Neuronal stem cell (in vitro differentiated cells): Measurements from ENCODE around the gene STMN1.

Experiments
- DNase-seq: peaks from one replicate; pipeline ENCODE4 v3.0.0-alpha.2; 2013; ENCODE audit warnings: low spot score
- H2AFZ ChIP-seq: one replicate; pipeline ENCODE4 v1.6.1; 2013; ENCODE audit warnings: mild to moderate bottlenecking, low read length, inconsistent platforms
- H2AK5ac ChIP-seq: 2 replicates; pipeline ENCODE4 v1.6.1; 2013; ENCODE audit warnings: low read depth, mild to moderate bottlenecking, inconsistent platforms, low read length, moderate library complexity, mixed read lengths
- H2BK120ac ChIP-seq: 2 replicates; pipeline ENCODE4 v1.6.1; 2013; ENCODE audit warnings: low read depth, mild to moderate bottlenecking, inconsistent platforms, low read length, moderate library complexity, mixed read lengths
- H2BK12ac ChIP-seq: one replicate; pipeline ENCODE4 v1.6.1; 2013; ENCODE audit warnings: low read length, inconsistent platforms
- H2BK15ac ChIP-seq: 2 replicates; pipeline ENCODE4 v1.6.1; 2013; ENCODE audit warnings: mild to moderate bottlenecking, low read length, inconsistent platforms, mixed read lengths
- H2BK5ac ChIP-seq: one replicate; pipeline ENCODE4 v1.6.1; 2013; ENCODE audit warnings: inconsistent platforms, mild to moderate bottlenecking, low read length, moderate library complexity
- H3K14ac ChIP-seq: one replicate; pipeline ENCODE4 v1.6.1; 2013; ENCODE audit warnings: low read length, inconsistent platforms
- H3K18ac ChIP-seq: 2 replicates; pipeline ENCODE4 v1.6.1; 2013; ENCODE audit warnings: low read length, inconsistent platforms
- H3K23ac ChIP-seq: 2 replicates; pipeline ENCODE4 v1.6.1; 2013; ENCODE audit warnings: low read depth, mild to moderate bottlenecking, mixed read lengths, low read length, inconsistent platforms; ENCODE audit not compliant: poor library complexity
- H3K27ac ChIP-seq: replicated peaks from 3 replicates; pipeline ENCODE4 v1.5.1; 2013; ENCODE audit warnings: low read length, inconsistent platforms
- H3K27me3 ChIP-seq, 3 experiments: 2 replicates each; pipeline ENCODE4 v1.6.1; 2013; ENCODE audit warnings: low read length in 3 of 3, mild to moderate bottlenecking in 2 of 3, inconsistent platforms in 1 of 3, low read depth in 1 of 3, mixed read lengths in 1 of 3, moderate library complexity in 1 of 3; ENCODE audit not compliant: control insufficient read depth in 3 of 3, insufficient read depth in 3 of 3
- H3K36me3 ChIP-seq, 2 donors: replicated peaks in 1 of 2; 2 replicates each; pipeline ENCODE4 v1.6.1; 2013; ENCODE audit warnings: low read length in 2 of 2; ENCODE audit not compliant: control insufficient read depth in 2 of 2, insufficient read depth in 2 of 2
- H3K4ac ChIP-seq: 2 replicates; pipeline ENCODE4 v1.6.1; 2013; ENCODE audit warnings: inconsistent platforms, mild to moderate bottlenecking, low read length, moderate library complexity
- H3K4me1 ChIP-seq, 2 donors: 1 replicate in 1 of 2; 2 replicates in 1 of 2; pipeline ENCODE4 v1.6.1; 2013; ENCODE audit warnings: low read length in 2 of 2, low read depth in 1 of 2; ENCODE audit not compliant: control insufficient read depth in 2 of 2, insufficient read depth in 1 of 2
- H3K4me2 ChIP-seq: one replicate; pipeline ENCODE4 v1.6.1; 2013; ENCODE audit warnings: mild to moderate bottlenecking, low read length, inconsistent platforms; ENCODE audit not compliant: insufficient read depth, poor library complexity, severe bottlenecking
- H3K4me3 ChIP-seq, 2 donors: 2 replicates each; pipeline ENCODE4 v1.5.1; 2013; ENCODE audit warnings: low read length in 2 of 2, mild to moderate bottlenecking in 2 of 2, inconsistent platforms in 1 of 2, moderate library complexity in 1 of 2
- H3K79me1 ChIP-seq: one replicate; pipeline ENCODE4 v1.6.1; 2013; ENCODE audit warnings: low read depth, mild to moderate bottlenecking, inconsistent platforms, low read length, moderate library complexity
- H3K9ac ChIP-seq: one replicate; pipeline ENCODE4 v1.6.1; 2013; ENCODE audit warnings: mild to moderate bottlenecking, low read depth, low read length, inconsistent platforms; ENCODE audit not compliant: poor library complexity
- H3K9me3 ChIP-seq, 2 donors: replicated peaks in 1 of 2; 2 replicates each; pipeline versions ENCODE3 to v1.6.1; 2013; ENCODE audit warnings: low read length in 2 of 2, mild to moderate bottlenecking in 2 of 2, inconsistent platforms in 1 of 2, low read depth in 1 of 2, mixed read lengths in 1 of 2, moderate library complexity in 1 of 2; ENCODE audit not compliant: control insufficient read depth in 2 of 2, insufficient read depth in 1 of 2
- H4K8ac ChIP-seq: one replicate; pipeline ENCODE4 v1.6.1; 2013; ENCODE audit warnings: low read depth, mild to moderate bottlenecking, inconsistent platforms, low read length, moderate library complexity
- H4K91ac ChIP-seq: one replicate; pipeline ENCODE4 v1.6.1; 2013; ENCODE audit warnings: low read length, low read depth, mild to moderate bottlenecking, inconsistent platforms; ENCODE audit not compliant: poor library complexity
- WGBS, 2 donors: extraction: QIAGEN DNeasy Blood & Tissue Kit; methylation state at CpG; one replicate each; pipeline ENCODE4 v1.1.7; 2013; ENCODE audit warnings: missing lambda C conversion rate in 2 of 2, mixed read lengths in 1 of 2; ENCODE audit not compliant: insufficient read length in 2 of 2, insufficient replicate concordance in 1 of 2; ENCODE audit errors: extremely low coverage in 2 of 2; 5-methylcytosine and 5-hydroxymethylcytosine counted together

Gene STMN1

GRCh38 chr1:25889470-25889869, 16.7 kb downstream of the STMN1 start:
- H3K14ac ChIP-seq = no peak overlapping the region
- no peak overlapping the region for H4K8ac ChIP-seq
- H2BK5ac ChIP-seq = no peak overlapping the region
- H3K27ac ChIP-seq = no peak overlapping the region
- H4K91ac ChIP-seq = no peak overlapping the region
- H3K4ac ChIP-seq = no peak overlapping the region
- H3K27me3 ChIP-seq = no peaks in the 10 kb centered on the region
- H2BK12ac ChIP-seq = no peak overlapping the region
- no peak overlapping the region for H3K4me2 ChIP-seq
- H2AFZ ChIP-seq = no peak overlapping the region
- DNase-seq = no peak
- H2BK120ac ChIP-seq = no peak overlapping the region
- WGBS, 2 donors = no CpG with 5 or more reads among the region's 3 CpGs
- H3K9ac ChIP-seq = no peak overlapping the region
- H3K23ac ChIP-seq = no peak overlapping the region
- no peaks in the 10 kb centered on the region for H3K9me3 ChIP-seq
- no peak overlapping the region for H3K18ac ChIP-seq
- no peak overlapping the region for H2BK15ac ChIP-seq
- H3K4me1 ChIP-seq = peaks cover 10 to 15% of the 10 kb centered on the region in 2 donors
- H3K4me3 ChIP-seq = no peak overlapping the region
- no peak overlapping the region for H2AK5ac ChIP-seq
- H3K79me1 ChIP-seq = peaks cover 5% of the 10 kb centered on the region
- H3K36me3 ChIP-seq = peaks cover 7 to 62% of the 10 kb centered on the region in 2 donors

GRCh38 chr1:25888426-25888987, 17.7 kb downstream of the STMN1 start:
- no peak overlapping the region for H2AK5ac ChIP-seq
- no peak overlapping the region for H3K18ac ChIP-seq
- H4K91ac ChIP-seq = no peak overlapping the region
- H3K4me2 ChIP-seq = no peak overlapping the region
- H4K8ac ChIP-seq = no peak overlapping the region
- peaks cover 4 to 56% of the 10 kb centered on the region in 2 donors for H3K36me3 ChIP-seq
- H3K27me3 ChIP-seq = no peaks in the 10 kb centered on the region
- H3K14ac ChIP-seq = no peak overlapping the region
- H2BK12ac ChIP-seq = no peak overlapping the region
- H2BK120ac ChIP-seq = no peak overlapping the region
- no CpG with 5 or more reads among the region's 7 CpGs for WGBS, 2 donors
- no peak overlapping the region for H3K9ac ChIP-seq
- no peak overlapping the region for H3K23ac ChIP-seq
- no peak for DNase-seq
- no peaks in the 10 kb centered on the region for H3K9me3 ChIP-seq
- peaks cover 10 to 15% of the 10 kb centered on the region in 2 donors for H3K4me1 ChIP-seq
- no peak overlapping the region for H3K27ac ChIP-seq
- H3K4me3 ChIP-seq = no peak overlapping the region
- no peak overlapping the region for H2BK15ac ChIP-seq
- no peak overlapping the region for H2AFZ ChIP-seq
- peaks cover 5% of the 10 kb centered on the region for H3K79me1 ChIP-seq
- H2BK5ac ChIP-seq = no peak overlapping the region
- H3K4ac ChIP-seq = no peak overlapping the region

- H3K36me3 ChIP-seq = peaks cover 4 to 47% of the 10 kb centered on the region in 2 donors
- no peaks in the 10 kb centered on the region for H3K9me3 ChIP-seq
- no CpG with 5 or more reads among the region's 1 CpG for WGBS, 2 donors
- H2AK5ac ChIP-seq = no peak overlapping the region
- no peak overlapping the region for H3K4me3 ChIP-seq
- H3K4me2 ChIP-seq = no peak overlapping the region
- no peak overlapping the region for H2BK120ac ChIP-seq
- peaks cover 3% of the 10 kb centered on the region for H3K79me1 ChIP-seq
- H3K27me3 ChIP-seq = no peaks in the 10 kb centered on the region
- no peak overlapping the region for H2BK5ac ChIP-seq
- peaks cover 0 to 5% of the 10 kb centered on the region in 2 donors for H3K4me1 ChIP-seq
- DNase-seq = no peak
- no peak overlapping the region for H3K27ac ChIP-seq
- H4K91ac ChIP-seq = no peak overlapping the region
- no peak overlapping the region for H3K9ac ChIP-seq
- H2AFZ ChIP-seq = no peak overlapping the region
- no peak overlapping the region for H4K8ac ChIP-seq
- H3K23ac ChIP-seq = no peak overlapping the region
- H2BK12ac ChIP-seq = no peak overlapping the region
- no peak overlapping the region for H2BK15ac ChIP-seq
- no peak overlapping the region for H3K4ac ChIP-seq
- no peak overlapping the region for H3K14ac ChIP-seq
- no peak overlapping the region for H3K18ac ChIP-seq
Observed at GRCh38 chr1:25885602-25886001, 20.6 kb downstream of the STMN1 start.

- Histone ChIP-seq H3K18ac (no peak overlapping the region), H3K79me1 (no peaks in the 10 kb centered on the region), H3K9ac (no peak overlapping the region), H3K4ac (no peak overlapping the region), H3K4me3 (no peak overlapping the region), H3K4me2 (no peak overlapping the region), H4K8ac (no peak overlapping the region), H2BK12ac (no peak overlapping the region), H4K91ac (no peak overlapping the region), H3K36me3 (peaks cover 4 to 21% of the 10 kb centered on the region in 2 donors), H3K4me1 (peaks cover 0 to under 1% of the 10 kb centered on the region in 2 donors), H2BK5ac (peak overlapping the region; percentile 2), H3K23ac (peak overlapping the region; percentile 17), H3K27ac (no peak overlapping the region), H3K9me3 (no peaks in the 10 kb centered on the region), H2AFZ (no peak overlapping the region), H2BK15ac (no peak overlapping the region), H3K14ac (no peak overlapping the region), H2AK5ac (peak overlapping the region; percentile 71), H2BK120ac (no peak overlapping the region), H3K27me3 (peaks cover 0 to 6% (median 0%) of the 10 kb centered on the region in 3 experiments)
- WGBS, 2 donors = no CpG with 5 or more reads among the region's 11 CpGs
- no peak for DNase-seq
Observed at GRCh38 chr1:25881266-25881665, 25.0 kb downstream of the STMN1 start.
